GM12891 (cell line): ENCODE measurements around the gene TMPRSS7.
A peak's percentile ranks its signal among the peaks of the same experiment; 100 is the strongest.
"Not testable (repeated sequence)": the region's sequence is repeated elsewhere in the genome, so short reads cannot be mapped to it uniquely, and the experiment has no call there.

Experiments used
- DNase-seq: peaks from one replicate; pipeline ENCODE4 v3.0.0; 2011; ENCODE audit warnings: low spot score; ENCODE audit not compliant: insufficient read length
- FAIRE-seq: peaks from 2 replicates; lab custom pipeline; 2011; peaks lifted over from hg19 to GRCh38; lab: Jason Lieb, UNC
- PAX5 ChIP-seq: IDR thresholded peaks from 2 replicates; pipeline ENCODE4 v1.6.1; 2011; ENCODE audit warnings: low read length, moderate library complexity, mild to moderate bottlenecking; ENCODE audit not compliant: insufficient read depth, severe bottlenecking
- POLR2A ChIP-seq: IDR thresholded peaks from 2 replicates; pipeline ENCODE4 v1.6.1; 2011; ENCODE audit warnings: low read depth, low read length, control low read depth
- POLR2AphosphoS5 ChIP-seq: IDR thresholded peaks from 2 replicates; pipeline ENCODE4 v1.6.1; 2011; ENCODE audit warnings: low read depth, low read length, control low read depth
- POU2F2 ChIP-seq: IDR thresholded peaks from 2 replicates; pipeline ENCODE4 v1.6.1; 2011; ENCODE audit warnings: low read depth, mild to moderate bottlenecking, control low read depth, low read length, moderate library complexity
- SPI1 ChIP-seq: IDR thresholded peaks from 2 replicates; pipeline ENCODE4 v1.6.1; 2011; ENCODE audit warnings: low read depth, low read length, control low read depth
- TAF1 ChIP-seq: IDR thresholded peaks from 2 replicates; pipeline ENCODE4 v1.6.1; 2011; ENCODE audit warnings: low read depth, low read length, control low read depth

The TMPRSS7 gene

GRCh38 chr3:112027826-112028225 lies 6.7 kb upstream of the TMPRSS7 start:
- TF ChIP-seq POLR2AphosphoS5: no peak
- no peak for TF ChIP-seq TAF1
- TF ChIP-seq POU2F2: no peak
- TF ChIP-seq PAX5: no peak
- TF ChIP-seq SPI1: no peak
- no peak for TF ChIP-seq POLR2A
- FAIRE-seq (no peak), DNase-seq (no peak)

- TF ChIP-seq POU2F2: no peak
- TF ChIP-seq PAX5: no peak
- TF ChIP-seq TAF1: no peak
- no peak for FAIRE-seq
Observed at GRCh38 chr3:112030901-112031300, 3.6 kb upstream of the TMPRSS7 start.

GRCh38 chr3:112032098-112032731 lies 2.3 kb upstream of the TMPRSS7 start:
- DNase-seq (no peak), FAIRE-seq (no peak)
- TF ChIP-seq POLR2A (no peak), TAF1 (no peak), SPI1 (no peak), POU2F2 (no peak), POLR2AphosphoS5 (no peak), PAX5 (no peak)

More at GRCh38 chr3:112030901-112031300, 3.6 kb upstream of the TMPRSS7 start:
- no peak for DNase-seq

- FAIRE-seq (no peak), DNase-seq (no peak)
- TF ChIP-seq POLR2AphosphoS5 (no peak), POU2F2 (no peak)
Observed at GRCh38 chr3:112035241-112035640, 705 bp downstream of the TMPRSS7 start.

- not testable (repeated sequence) for FAIRE-seq, DNase-seq
Observed at GRCh38 chr3:112037194-112037593, 2.7 kb downstream of the TMPRSS7 start.

GRCh38 chr3:112038863-112039262 lies 4.3 kb downstream of the TMPRSS7 start:
- no peak for DNase-seq
- TF ChIP-seq SPI1: peak; percentile 86
- no peak for TF ChIP-seq POLR2A
- no peak for FAIRE-seq

GRCh38 chr3:112041321-112041720 lies 6.8 kb downstream of the TMPRSS7 start:
- no peak for TF ChIP-seq TAF1
- TF ChIP-seq POLR2A: no peak
- no peak for TF ChIP-seq POU2F2
- TF ChIP-seq PAX5: no peak
- TF ChIP-seq SPI1: no peak
- TF ChIP-seq POLR2AphosphoS5: no peak
- no peak for FAIRE-seq
- DNase-seq: no peak

- TF ChIP-seq POLR2AphosphoS5: no peak
- TF ChIP-seq POU2F2: no peak
- FAIRE-seq: peak; percentile 64
- DNase-seq: no peak
Observed at GRCh38 chr3:112042842-112043280, 8.3 kb downstream of the TMPRSS7 start.

GRCh38 chr3:112043621-112044201 lies 9.2 kb downstream of the TMPRSS7 start:
- peak; percentile 24 for DNase-seq
- peak; percentile 88 for FAIRE-seq
- TF ChIP-seq POLR2A: no peak
- TF ChIP-seq PAX5: no peak
- TF ChIP-seq POLR2AphosphoS5: no peak
- TF ChIP-seq SPI1: no peak
- TF ChIP-seq TAF1: no peak
- TF ChIP-seq POU2F2: no peak

- FAIRE-seq (no peak), DNase-seq (no peak)
- TF ChIP-seq POLR2AphosphoS5: no peak
- TF ChIP-seq SPI1: no peak
- no peak for TF ChIP-seq PAX5
- no peak for TF ChIP-seq POLR2A
- TF ChIP-seq TAF1: no peak
- TF ChIP-seq POU2F2: no peak
Observed at GRCh38 chr3:112046599-112046998, 12.1 kb downstream of the TMPRSS7 start.

- no peak for FAIRE-seq
- TF ChIP-seq POLR2A: no peak
- no peak for TF ChIP-seq PAX5
- TF ChIP-seq POLR2AphosphoS5: no peak
- TF ChIP-seq TAF1: no peak
- TF ChIP-seq POU2F2: no peak
- TF ChIP-seq SPI1: no peak
- no peak for DNase-seq
Observed at GRCh38 chr3:112047264-112047663, 12.7 kb downstream of the TMPRSS7 start.
